GM18907 (cell line): ENCODE results near the gene PRCD.

Source experiments
- ATAC-seq: cut with Tn5 transposase; IDR thresholded peaks from one replicate; pipeline ENCODE4 v1.9.1; 2021; ENCODE audit warnings: mild to moderate bottlenecking, moderate library complexity; ENCODE audit not compliant: unreplicated experiment

The PRCD gene

GRCh38 chr17:76538281-76538931, 1.4 kb upstream of the PRCD start:
- no peak for ATAC-seq

GRCh38 chr17:76538941-76539570, 788 bp upstream of the PRCD start:
- no peak for ATAC-seq

GRCh38 chr17:76540381-76541300, 797 bp downstream of the PRCD start:
- no peak for ATAC-seq

- ATAC-seq = no peak
Observed at GRCh38 chr17:76541739-76542454, 2.1 kb downstream of the PRCD start.

GRCh38 chr17:76542566-76542971, 2.7 kb downstream of the PRCD start:
- no peak for ATAC-seq

- no peak for ATAC-seq
Observed at GRCh38 chr17:76542984-76543383, 3.1 kb downstream of the PRCD start.

GRCh38 chr17:76543482-76543825, 3.6 kb downstream of the PRCD start:
- no peak for ATAC-seq

- no peak for ATAC-seq
Observed at GRCh38 chr17:76543826-76544545, 4.1 kb downstream of the PRCD start.

GRCh38 chr17:76544546-76545365, 4.9 kb downstream of the PRCD start:
- no peak for ATAC-seq

- ATAC-seq = no peak
Observed at GRCh38 chr17:76545918-76546555, 6.2 kb downstream of the PRCD start.

GRCh38 chr17:76546556-76547182, 6.8 kb downstream of the PRCD start:
- no peak for ATAC-seq

- ATAC-seq = no peak
Observed at GRCh38 chr17:76547183-76547641, 7.4 kb downstream of the PRCD start.

GRCh38 chr17:76547642-76548202, 7.9 kb downstream of the PRCD start:
- ATAC-seq = no peak

- no peak for ATAC-seq
Observed at GRCh38 chr17:76548378-76549214, 8.8 kb downstream of the PRCD start.

GRCh38 chr17:76549215-76549518, 9.3 kb downstream of the PRCD start:
- no peak for ATAC-seq

GRCh38 chr17:76549539-76549938, 9.7 kb downstream of the PRCD start:
- ATAC-seq = no peak

GRCh38 chr17:76550712-76551615, 11.1 kb downstream of the PRCD start:
- no peak for ATAC-seq
